ENCODE measurements around the gene TMEFF2. TPM values are rescaled to one million over a fixed set of nuclear protein-coding genes. Genes with fewer than 3 reads are reported as not detected.

The TMEFF2 gene
- total and polyA plus RNA-seq, 2 of the 8 experiments (the other 6 are each of a cell fraction or from before 2014, with no cell fraction given) = 0.91 to 3.7 TPM

GRCh38 chr2:192148620-192149321 lies 46.0 kb downstream of the TMEFF2 start:
- ChIA-PET POLR2A (ENCODE audit: partially characterized antibody) (no interaction called here), CTCF (ENCODE audit: partially characterized antibody) (interaction anchor here (0.8 to 1.3 kb wide), 4 partner anchors 11 to 314 kb away, joined by 3 to 7 read pairs (median 4); no protein-coding TSS in a partner anchor)
- Histone ChIP-seq H3K27ac (ENCODE audit: low read depth, low read length) (no peak overlapping the region), H3K23ac (ENCODE audit: insufficient read length) (no peak overlapping the region), H4K91ac (replicated peaks; ENCODE audit: insufficient read length, low read length) (no peak overlapping the region), H3K14ac (ENCODE audit: insufficient read length) (no peak overlapping the region), H3K27me3 (replicated peaks in 1 of 4; ENCODE audit: control insufficient read depth in 3 of 4, extremely low read depth in 1 of 4, insufficient read depth in 3 of 4, low read length in 3 of 4) (no peaks in the 10 kb centered on the region), H2BK12ac (ENCODE audit: low read depth, low read length) (no peak overlapping the region), H2BK120ac (replicated peaks; ENCODE audit: low read depth, low read length) (no peak overlapping the region), H3K4me2 (ENCODE audit: insufficient read depth in 1 of 2, low read depth in 2 of 2, low read length in 2 of 2) (no peak overlapping the region), H2BK5ac (ENCODE audit: low read depth, low read length) (no peak overlapping the region), H3K56ac (replicated peaks; ENCODE audit: insufficient read length, low read depth, low read length) (no peak overlapping the region), H3K4me3 (ENCODE audit: extremely low read depth in 1 of 4, insufficient read depth in 2 of 4, low read depth in 3 of 4, low read length in 4 of 4) (no peak overlapping the region), H3K18ac (ENCODE audit: extremely low read depth, low read length) (no peak overlapping the region), H2AK5ac (ENCODE audit: low read depth, low read length) (no peak overlapping the region), H2BK15ac (ENCODE audit: low read length) (no peak overlapping the region), H3K79me2 (ENCODE audit: control insufficient read depth in 1 of 2, insufficient read depth in 2 of 2, low read length in 2 of 2) (no peaks in the 10 kb centered on the region), H4K8ac (ENCODE audit: extremely low read depth, insufficient read depth, low read length) (no peak overlapping the region), H3K23me2 (ENCODE audit: low read depth, low read length) (no peaks in the 10 kb centered on the region), H4K5ac (ENCODE audit: insufficient read length, low read depth, low read length) (no peak overlapping the region), H3K9ac (replicated peaks in 1 of 4; ENCODE audit: extremely low read depth in 1 of 4, low read depth in 3 of 4, low read length in 3 of 4) (no peak overlapping the region), H4K20me1 (replicated peaks in 1 of 2; ENCODE audit: control insufficient read depth in 1 of 2, insufficient read depth in 2 of 2, low read length in 2 of 2) (no peaks in the 10 kb centered on the region), H2AFZ (ENCODE audit: low read length) (no peak overlapping the region), H3K79me1 (ENCODE audit: low read depth, low read length) (no peaks in the 10 kb centered on the region), H2BK20ac (ENCODE audit: low read length) (no peak overlapping the region), H3K9me3 (ENCODE audit: insufficient read depth in 2 of 2, low read depth in 1 of 2, low read length in 1 of 2) (no peaks in the 10 kb centered on the region), H3K36me3 (ENCODE audit: control insufficient read depth in 2 of 4, insufficient read depth in 4 of 4, low read length in 3 of 4) (no peaks in the 10 kb centered on the region), H3K4ac (replicated peaks; ENCODE audit: insufficient read length, low read depth, low read length) (no peak overlapping the region), H3K4me1 (replicated peaks in 1 of 4; ENCODE audit: control insufficient read depth in 3 of 4, insufficient read depth in 4 of 4, low read length in 3 of 4) (no peaks in the 10 kb centered on the region)
- DNase-seq (ENCODE audit: low read depth in 1 of 2, low spot score in 2 of 2) = no peak
- no peak for FAIRE-seq
- WGBS, 2 experiments (ENCODE audit: extremely low coverage in 1 of 2, insufficient coverage in 1 of 2, insufficient read length in 1 of 2, insufficient replicate concordance in 2 of 2, low coverage in 1 of 2, low lambda C conversion rate in 2 of 2, missing lambda C conversion rate in 1 of 2) = 82% methylated on average over 5 of the region's 5 CpGs; no CpG with 5 or more reads in 1 of the 2 experiments
- no peak for TF ChIP-seq CREB1 (IDR thresholded peaks at IDR 0.05)
- TF ChIP-seq TAF1 (IDR thresholded peaks at IDR 0.05; ENCODE audit: low read depth, low read length) = no peak

Measured in H1 (cell line).